IMR-90 (cell line): Measurements from ENCODE around the gene RNF166. TPM values are rescaled to one million over a fixed set of nuclear protein-coding genes. Genes with fewer than 3 reads are reported as not detected.

ENCODE experiments used
- ATAC-seq: fragments of 200-7000 bp; cut with Tn5 transposase; 2 replicates; pipeline ENCODE4 v1.9.1; 2020; ENCODE audit warnings: low read depth, mild to moderate bottlenecking, moderate library complexity
- BruUV-seq: library from RNA; stranded (reverse); fragments of 400-500 nt; replicated peaks from 2 replicates; lab custom pipeline; 2021; lab: Mats Ljungman, UMichigan
- CTCF ChIA-PET: fragments of 300-600 bp; formaldehyde crosslinking; extraction: SDS; loops from one replicate; lab custom pipeline; 2021; ENCODE audit warnings: antibody characterized with exemption; lab: Yijun Ruan, JAX
- POLR2A ChIA-PET: fragments of 300-600 bp; sonication (Branson Sonifier 250); formaldehyde crosslinking; loops from one replicate; lab custom pipeline; 2022; ENCODE audit warnings: antibody characterized with exemption; ENCODE audit not compliant: unreplicated experiment; lab: Charles Lee
- DNase-seq: peaks from one replicate; pipeline ENCODE4 v3.0.0; 2013
- H2AFZ ChIP-seq: replicated peaks from 2 replicates; pipeline ENCODE3; 2013; ENCODE audit warnings: low read length, mild to moderate bottlenecking; ENCODE audit not compliant: poor library complexity
- H2AK5ac ChIP-seq: 2 replicates; pipeline ENCODE4 v1.6.1; 2013; ENCODE audit warnings: low read depth, low read length, inconsistent platforms
- H2AK9ac ChIP-seq: replicated peaks from 2 replicates; pipeline ENCODE3; 2013; ENCODE audit warnings: mild to moderate bottlenecking, low read depth, low read length, moderate library complexity; ENCODE audit not compliant: poor library complexity
- H2BK120ac ChIP-seq: 2 replicates; pipeline ENCODE4 v1.6.1; 2013; ENCODE audit warnings: low read depth, low read length, inconsistent platforms
- H2BK15ac ChIP-seq: 3 replicates; pipeline ENCODE4 v1.6.1; 2013; ENCODE audit warnings: low read depth, low read length, inconsistent platforms
- H2BK20ac ChIP-seq: 2 replicates; pipeline ENCODE4 v1.6.1; 2013; ENCODE audit warnings: low read depth, mild to moderate bottlenecking, inconsistent platforms, low read length, moderate library complexity
- H2BK5ac ChIP-seq: 2 replicates; pipeline ENCODE4 v1.6.1; 2013; ENCODE audit warnings: mild to moderate bottlenecking, low read depth, low read length, inconsistent platforms; ENCODE audit not compliant: poor library complexity, severe bottlenecking
- H3K14ac ChIP-seq: replicated peaks from 2 replicates; pipeline ENCODE4 v1.6.1; 2013; ENCODE audit warnings: low read depth, low read length, inconsistent platforms
- H3K18ac ChIP-seq: 2 replicates; pipeline ENCODE4 v1.6.1; 2013; ENCODE audit warnings: low read depth, low read length, control low read depth
- H3K23ac ChIP-seq: 2 replicates; pipeline ENCODE4 v1.6.1; 2013; ENCODE audit warnings: low read depth, low read length, inconsistent platforms
- H3K27ac ChIP-seq: 2 replicates; pipeline ENCODE4 v1.5.1; 2013; ENCODE audit warnings: mild to moderate bottlenecking, control low read depth, low read length; ENCODE audit not compliant: insufficient read depth
- H3K27me3 ChIP-seq: 2 replicates; pipeline ENCODE4 v1.6.1; 2013; ENCODE audit warnings: low read length; ENCODE audit not compliant: control insufficient read depth, insufficient read depth
- H3K36me3 ChIP-seq: 2 replicates; pipeline ENCODE4 v1.6.1; 2013; ENCODE audit warnings: low read length, mixed read lengths; ENCODE audit not compliant: control insufficient read depth, insufficient read depth
- H3K4ac ChIP-seq: 2 replicates; pipeline ENCODE4 v1.6.1; 2013; ENCODE audit warnings: low read depth, low read length, inconsistent platforms
- H3K4me1 ChIP-seq: 2 replicates; pipeline ENCODE4 v1.6.1; 2013; ENCODE audit warnings: low read length, mixed read lengths; ENCODE audit not compliant: control insufficient read depth, insufficient read depth
- H3K4me2 ChIP-seq: 2 replicates; pipeline ENCODE4 v1.6.1; 2013; ENCODE audit warnings: low read depth, mild to moderate bottlenecking, control low read depth, low read length, moderate library complexity
- H3K4me3 ChIP-seq: 2 replicates; pipeline ENCODE4 v1.5.1; 2013; ENCODE audit warnings: low read depth, mild to moderate bottlenecking, control low read depth, low read length, moderate library complexity; ENCODE audit not compliant: insufficient read depth
- H3K56ac ChIP-seq: 2 replicates; pipeline ENCODE4 v1.6.1; 2013; ENCODE audit warnings: low read length, inconsistent platforms; ENCODE audit not compliant: insufficient read depth; ENCODE audit errors: extremely low read depth
- H3K79me1 ChIP-seq, 2 experiments: 2 replicates each; pipeline ENCODE4 v1.6.1; 2013; ENCODE audit warnings: low read length in 2 of 2, inconsistent platforms in 1 of 2, low read depth in 1 of 2
- H3K9ac ChIP-seq: 2 replicates; pipeline ENCODE4 v1.6.1; 2013; ENCODE audit warnings: low read depth, low read length, control low read depth
- H3K9me1 ChIP-seq: 2 replicates; pipeline ENCODE4 v1.6.1; 2013; ENCODE audit warnings: low read length, inconsistent platforms; ENCODE audit not compliant: insufficient read depth
- H3K9me3 ChIP-seq: 2 replicates; pipeline ENCODE4 v1.6.1; 2013; ENCODE audit warnings: low read length; ENCODE audit not compliant: control insufficient read depth, insufficient read depth
- H4K20me1 ChIP-seq: 2 replicates; pipeline ENCODE4 v1.6.1; 2013; ENCODE audit warnings: low read length, inconsistent platforms; ENCODE audit not compliant: insufficient read depth
- H4K5ac ChIP-seq: 2 replicates; pipeline ENCODE4 v1.6.1; 2013; ENCODE audit warnings: mild to moderate bottlenecking, low read depth, low read length, control low read depth
- H4K8ac ChIP-seq, 2 experiments: 2 replicates each; pipeline ENCODE4 v1.6.1; 2013; ENCODE audit warnings: low read depth in 2 of 2, low read length in 2 of 2, control low read depth in 1 of 2, inconsistent platforms in 1 of 2
- H4K91ac ChIP-seq: 2 replicates; pipeline ENCODE4 v1.6.1; 2013; ENCODE audit warnings: low read depth, low read length, inconsistent platforms; ENCODE audit not compliant: insufficient read depth
- BHLHE40 ChIP-seq: fragments of 150-350 bp; IDR thresholded peaks from 2 replicates; pipeline ENCODE4 v1.6.1; 2016; ENCODE audit warnings: mild to moderate bottlenecking, low read depth, low read length
- CEBPB ChIP-seq: IDR thresholded peaks from 2 replicates; pipeline ENCODE4 v1.6.1; 2012; ENCODE audit warnings: low read depth, low read length, improper control_type of control experiment
- WGBS, 2 experiments: methylation state at CpG; one replicate each; pipeline versions ENCODE4 v1.1.5 to v1.1.7; 2013; ENCODE audit warnings: missing lambda C conversion rate in 2 of 2; ENCODE audit not compliant: insufficient read length in 1 of 2; ENCODE audit errors: extremely low coverage in 2 of 2; 5-methylcytosine and 5-hydroxymethylcytosine counted together
- dilution Hi-C: fragments of 300-500 bp; cut with HindIII; formaldehyde crosslinking; loops from one replicate; pipeline ENCODE4 v1.14.3; 2018; ENCODE audit warnings: low sequenced_read_pairs; ENCODE audit not compliant: unreplicated experiment
- in situ Hi-C: fragments of 300-500 bp; cut with MboI; formaldehyde crosslinking; loops from 3 replicates; pipeline ENCODE4 v1.14.3; 2019; ENCODE audit warnings: low sequenced_read_pairs, inconsistent platforms, mixed read lengths
- intact Hi-C: fragments of 100-400 bp; cut with micrococcal nuclease; formaldehyde crosslinking; loops from 2 replicates; pipeline ENCODE4 v1.10.0; 2022
- polyA plus RNA-seq, 3 experiments: library from polyadenylated mRNA; depleted of rRNA; stranded (reverse); fragments of >200 nt; gene quantifications; 2 replicates each; pipeline ENCODE4 v1.2.3, GENCODE V29; 2012; ENCODE audit warnings: low replicate concordance in 1 of 3
- total RNA-seq: library from RNA; depleted of rRNA; stranded (reverse); fragments of >200 nt; gene quantifications from 2 replicates; pipeline ENCODE4 v1.2.3, GENCODE V29; 2012
- TF ChIP-seq, protein P1 (sequence below): fragments of 150-350 bp; IDR thresholded peaks from 2 replicates; pipeline ENCODE4 v1.6.1; 2017; ENCODE audit warnings: mild to moderate bottlenecking, antibody characterized with exemption, low read length, low read depth
- TF ChIP-seq, protein P2 (sequence below): fragments of 150-350 bp; IDR thresholded peaks from 2 replicates; pipeline ENCODE4 v1.6.1; 2016; ENCODE audit warnings: low read depth, mild to moderate bottlenecking, low read length, moderate library complexity, borderline replicate concordance

The RNF166 gene
- total and polyA plus RNA-seq, 2 of the 4 experiments (the other 2 are of a cell fraction): 8.1 to 17.4 TPM

DNA sequence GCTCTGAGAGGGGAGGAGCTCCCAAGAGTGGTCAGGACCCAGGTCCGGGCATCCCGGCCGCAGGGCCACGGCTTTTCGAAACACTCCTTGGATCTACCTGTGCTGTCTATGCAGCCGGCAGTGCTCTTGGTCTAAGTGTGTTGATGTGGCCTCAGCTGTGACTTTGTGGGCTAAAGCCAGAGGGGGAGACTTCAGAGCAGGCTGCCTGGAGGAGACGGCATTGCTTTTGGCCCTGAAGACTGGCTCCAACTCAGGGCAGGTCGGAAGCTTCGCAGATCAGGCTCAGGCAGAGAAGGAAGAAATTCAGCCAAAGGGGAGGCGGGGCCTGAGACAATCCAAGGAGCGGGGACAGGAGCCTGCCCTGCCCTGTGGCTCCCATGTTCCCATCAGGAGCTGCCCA is 47.4 kb upstream of the RNF166 start:
- CTCF ChIA-PET: interaction anchor here (1.0 kb wide), 1 partner anchor 16 kb away, joined by 5 read pairs; no protein-coding TSS in a partner anchor
- WGBS, 2 experiments: 96% methylated on average over 4 of the region's 11 CpGs; no CpG with 5 or more reads in 1 of the 2 experiments
- DNase-seq (no peak), ATAC-seq (no peak)
- Histone ChIP-seq H2BK20ac (no peak overlapping the region), H3K27ac (no peak overlapping the region), H3K4ac (no peak overlapping the region), H4K91ac (no peak overlapping the region), H3K4me1 (peaks cover 20% of the 10 kb centered on the region), H3K4me2 (no peak overlapping the region), H2BK120ac (no peak overlapping the region), H3K36me3 (peaks cover 4% of the 10 kb centered on the region; the same call in 1 of the 2 replicates), H4K8ac (no peak overlapping the region), H3K18ac (no peak overlapping the region), H3K4me3 (no peak overlapping the region), H2AK9ac (peak overlapping the region; percentile 79), H4K5ac (0 out of 2 replicates have a peak overlapping the region, but pooled peaks have one; percentile 15), H3K23ac (no peak overlapping the region), H3K9me3 (no peaks in the 10 kb centered on the region), H2BK5ac (peak overlapping the region; percentile 12), H3K56ac (no peak overlapping the region), H3K9me1 (peaks cover 19% of the 10 kb centered on the region), H4K20me1 (peaks cover 84% of the 10 kb centered on the region), H3K79me1 (peaks cover 17 to 80% of the 10 kb centered on the region in 2 experiments), H3K9ac (no peak overlapping the region), H2BK15ac (no peak overlapping the region), H3K14ac (no peak overlapping the region), H2AK5ac (peak overlapping the region; percentile 70; the same call in 1 of the 2 replicates), H3K27me3 (no peaks in the 10 kb centered on the region), H2AFZ (no peak overlapping the region)
- BruUV-seq: no TSS peak
- POLR2A ChIA-PET: no interaction called here
- dilution Hi-C loops: no loop called here
- TF ChIP-seq BHLHE40 (no peak), CEBPB (no peak)
- TF ChIP-seq, protein P1, sequence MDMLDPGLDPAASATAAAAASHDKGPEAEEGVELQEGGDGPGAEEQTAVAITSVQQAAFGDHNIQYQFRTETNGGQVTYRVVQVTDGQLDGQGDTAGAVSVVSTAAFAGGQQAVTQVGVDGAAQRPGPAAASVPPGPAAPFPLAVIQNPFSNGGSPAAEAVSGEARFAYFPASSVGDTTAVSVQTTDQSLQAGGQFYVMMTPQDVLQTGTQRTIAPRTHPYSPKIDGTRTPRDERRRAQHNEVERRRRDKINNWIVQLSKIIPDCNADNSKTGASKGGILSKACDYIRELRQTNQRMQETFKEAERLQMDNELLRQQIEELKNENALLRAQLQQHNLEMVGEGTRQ: no peak
- TF ChIP-seq, protein P2, sequence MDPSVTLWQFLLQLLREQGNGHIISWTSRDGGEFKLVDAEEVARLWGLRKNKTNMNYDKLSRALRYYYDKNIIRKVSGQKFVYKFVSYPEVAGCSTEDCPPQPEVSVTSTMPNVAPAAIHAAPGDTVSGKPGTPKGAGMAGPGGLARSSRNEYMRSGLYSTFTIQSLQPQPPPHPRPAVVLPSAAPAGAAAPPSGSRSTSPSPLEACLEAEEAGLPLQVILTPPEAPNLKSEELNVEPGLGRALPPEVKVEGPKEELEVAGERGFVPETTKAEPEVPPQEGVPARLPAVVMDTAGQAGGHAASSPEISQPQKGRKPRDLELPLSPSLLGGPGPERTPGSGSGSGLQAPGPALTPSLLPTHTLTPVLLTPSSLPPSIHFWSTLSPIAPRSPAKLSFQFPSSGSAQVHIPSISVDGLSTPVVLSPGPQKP: no peak
- in situ Hi-C loops: no loop called here
- intact Hi-C loops: no loop called here
